ENCODE data around the gene IL10RA. TPM values are rescaled to one million over a fixed set of nuclear protein-coding genes. Genes with fewer than 3 reads are reported as not detected.

Gene IL10RA
- total RNA-seq (4.8 TPM), polyA plus RNA-seq (ENCODE audit: insufficient read depth in 1 of 8, insufficient read length in 8 of 8, low replicate concordance in 1 of 8) (1 to 10 TPM; 2.9 to 7.8 (median 4.2) TPM)
- long read RNA-seq, donor 1: 0 reads
- long read RNA-seq, donor 2: 0 reads
- long read RNA-seq, donor 3, full-length matches to known transcripts: 2 of 2 reads
- long read RNA-seq, donor 3, partial matches to known transcripts: 0 of 2 reads
- long read RNA-seq, donor 3, other reads (novel, unspliced or antisense): 0 of 2 reads
- long read RNA-seq, donor 4, partial matches to known transcripts: 0 of 1 reads
- long read RNA-seq, donor 4, other reads (novel, unspliced or antisense): 0 of 1 reads
- long read RNA-seq, donor 5, partial matches to known transcripts: 0 of 1 reads
- long read RNA-seq, donor 5, other reads (novel, unspliced or antisense): 0 of 1 reads
- long read RNA-seq, donor 6, partial matches to known transcripts: 0 of 2 reads
- long read RNA-seq, donor 6, other reads (novel, unspliced or antisense): 0 of 2 reads
- long read RNA-seq, donor 7: 0 reads
- long read RNA-seq, donor 8: 0 reads
- long read RNA-seq, donor 9: 0 reads
- long read RNA-seq, donor 10, partial matches to known transcripts: 0 of 1 reads
- long read RNA-seq, donor 10, other reads (novel, unspliced or antisense): 0 of 1 reads
- long read RNA-seq, donor 11: 0 reads

DNA sequence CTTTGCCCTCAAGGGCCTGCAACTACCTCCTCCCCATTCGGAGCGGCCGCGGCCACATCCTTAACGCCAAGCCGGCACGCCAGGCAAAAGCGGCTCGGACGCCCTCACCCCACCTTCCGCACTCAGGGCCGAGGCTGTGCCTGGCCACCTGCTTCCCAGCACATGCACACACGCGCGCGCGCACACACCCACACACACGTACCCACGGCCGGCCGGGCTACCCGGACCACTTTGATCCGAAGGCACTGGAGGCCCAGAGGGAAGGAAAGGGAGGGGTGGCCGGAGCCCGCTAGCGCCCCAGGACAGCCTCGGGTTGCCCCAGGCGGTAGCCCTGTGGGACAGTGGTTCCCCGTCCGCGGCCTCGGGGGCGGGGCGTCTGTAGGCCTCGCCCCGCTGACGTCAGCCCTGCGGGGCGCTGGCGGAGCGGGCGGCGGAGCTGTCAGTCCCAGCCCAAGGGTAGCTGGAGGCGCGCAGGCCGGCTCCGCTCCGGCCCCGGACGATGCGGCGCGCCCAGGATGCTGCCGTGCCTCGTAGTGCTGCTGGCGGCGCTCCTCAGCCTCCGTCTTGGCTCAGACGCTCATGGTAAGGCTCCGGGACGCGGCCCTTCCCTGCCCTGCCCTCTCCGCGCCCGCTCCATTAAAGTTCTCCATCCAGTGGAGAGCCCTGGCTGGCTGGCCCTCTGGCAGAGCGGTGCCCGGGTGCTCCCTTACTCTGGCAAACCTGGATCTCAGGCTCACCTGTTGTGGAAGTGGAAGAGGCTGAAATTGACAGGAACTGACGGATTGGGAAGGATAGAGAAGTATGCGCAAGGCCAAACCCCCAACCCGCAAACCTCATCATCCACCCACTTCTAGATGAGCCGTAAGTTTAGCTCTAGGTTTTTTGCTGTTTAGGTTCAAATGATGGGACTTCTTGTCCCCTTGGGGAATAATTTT is at the start of gene IL10RA:
TSS of gene IL10RA (plus strand) at position 442 of the 935 bp plus-strand sequence. CDS start at position 516, 74 bp downstream.
- Histone ChIP-seq H3K4me1 (ENCODE audit: control insufficient read depth, insufficient read depth, low read length) (peaks cover 9% of the 10 kb centered on the region), H3K36me3 (ENCODE audit: control insufficient read depth, insufficient read depth, low read length) (no peaks in the 10 kb centered on the region), H3K4me3 (ENCODE audit: low read length) (peak within 1 kb of the TSS; percentile 50), H3K9me3 (replicated peaks; ENCODE audit: control insufficient read depth, low read depth, low read length) (no peaks in the 10 kb centered on the region), H3K27ac (ENCODE audit: low read length) (peak within 1 kb of the TSS; percentile 77), H3K27me3 (ENCODE audit: control insufficient read depth, insufficient read depth, low read length) (peaks cover 38% of the 10 kb centered on the region)
- under 1% methylated on average over 50 of the region's 71 CpGs for WGBS (ENCODE audit: insufficient coverage)
- DNase-seq: peak; percentile 82

DNA sequence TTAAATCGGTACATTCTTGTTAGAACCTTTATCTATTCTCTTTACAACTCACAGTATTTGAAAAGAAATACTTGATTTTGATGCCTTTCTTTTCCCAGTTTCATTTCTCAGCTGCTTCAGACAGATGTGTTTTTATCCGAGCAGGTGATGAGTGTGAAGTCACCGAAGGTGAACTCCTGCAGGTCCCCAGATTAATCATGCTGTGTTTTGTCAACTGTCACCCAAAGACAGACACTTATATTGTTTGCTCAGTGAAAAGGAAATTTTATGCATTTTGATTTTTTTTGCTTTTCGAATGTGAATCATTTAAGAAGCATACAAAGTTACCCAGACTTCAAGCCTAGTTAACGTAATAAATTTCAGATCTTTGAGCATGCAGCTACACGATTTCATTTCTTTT is 49.2 kb upstream of the IL10RA start:
- DNase-seq: no peak
- no peak overlapping the region for H3K4me3 ChIP-seq (ENCODE audit: low read length)
- no peaks in the 10 kb centered on the region for H3K36me3 ChIP-seq (ENCODE audit: control insufficient read depth, insufficient read depth, low read length)
- no peaks in the 10 kb centered on the region for H3K27me3 ChIP-seq (ENCODE audit: control insufficient read depth, insufficient read depth, low read length)
- H3K9me3 ChIP-seq (replicated peaks; ENCODE audit: control insufficient read depth, low read depth, low read length): no peaks in the 10 kb centered on the region
- H3K4me1 ChIP-seq (ENCODE audit: control insufficient read depth, insufficient read depth, low read length): peaks cover 18% of the 10 kb centered on the region
- no peak overlapping the region for H3K27ac ChIP-seq (ENCODE audit: low read length)
- WGBS (ENCODE audit: insufficient coverage): no CpG with 5 or more reads among the region's 6 CpGs

DNA sequence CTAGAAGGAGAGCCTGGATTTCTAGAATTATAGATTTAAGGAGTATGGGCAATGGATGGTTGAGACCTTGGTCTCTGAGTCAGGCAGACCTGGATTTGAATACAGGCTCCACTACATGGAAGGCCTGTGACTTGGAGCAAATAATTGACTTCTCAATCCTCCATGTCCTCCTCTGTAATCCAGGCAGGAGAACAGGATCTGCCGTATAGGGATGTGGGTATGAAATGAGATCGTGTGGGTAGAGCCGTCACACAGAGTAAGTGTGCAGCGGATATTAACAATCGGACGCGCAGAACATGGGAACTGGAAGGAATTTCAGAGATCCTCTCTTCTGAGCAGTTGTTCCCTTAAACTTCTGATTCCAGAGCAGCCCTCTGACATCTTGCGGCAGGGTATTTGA is 45.5 kb upstream of the IL10RA start:
- Histone ChIP-seq H3K27ac (ENCODE audit: low read length) (no peak overlapping the region), H3K4me1 (ENCODE audit: control insufficient read depth, insufficient read depth, low read length) (no peaks in the 10 kb centered on the region), H3K27me3 (ENCODE audit: control insufficient read depth, insufficient read depth, low read length) (no peaks in the 10 kb centered on the region), H3K4me3 (ENCODE audit: low read length) (no peak overlapping the region), H3K36me3 (ENCODE audit: control insufficient read depth, insufficient read depth, low read length) (no peaks in the 10 kb centered on the region), H3K9me3 (replicated peaks; ENCODE audit: control insufficient read depth, low read depth, low read length) (peaks cover 4% of the 10 kb centered on the region)
- DNase-seq: no peak
- WGBS (ENCODE audit: insufficient coverage): 92% methylated on average over 7 of the region's 8 CpGs

DNA sequence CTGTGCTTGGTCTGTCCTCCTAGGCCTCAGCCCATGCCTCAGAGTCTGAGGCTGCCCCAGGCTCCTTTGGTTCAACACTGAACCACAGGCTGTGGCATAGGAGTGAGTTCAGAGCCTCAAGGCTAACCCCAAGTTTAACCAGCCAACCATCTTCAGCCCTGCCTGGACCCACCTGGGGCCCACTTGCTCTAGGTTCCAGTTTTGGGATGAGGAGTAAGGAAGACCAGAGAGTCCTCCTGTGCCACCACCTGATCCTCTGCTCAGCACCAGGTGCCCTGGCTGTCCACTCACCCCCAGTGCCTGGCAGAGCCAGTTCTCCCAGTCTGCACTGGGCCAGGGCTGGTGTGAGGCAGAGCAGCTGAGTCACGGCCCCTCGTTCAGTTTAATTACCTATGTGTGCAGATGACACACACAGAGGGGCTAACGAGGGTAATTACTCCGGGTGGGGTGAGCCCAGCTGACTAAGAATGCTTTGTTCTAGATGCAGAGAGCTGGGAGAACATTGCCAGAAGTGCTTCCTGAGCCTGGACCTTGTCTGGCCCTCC is 45.0 kb upstream of the IL10RA start:
- Histone ChIP-seq H3K9me3 (replicated peaks; ENCODE audit: control insufficient read depth, low read depth, low read length) (peaks cover 4% of the 10 kb centered on the region), H3K36me3 (ENCODE audit: control insufficient read depth, insufficient read depth, low read length) (no peaks in the 10 kb centered on the region), H3K27ac (ENCODE audit: low read length) (no peak overlapping the region), H3K4me3 (ENCODE audit: low read length) (no peak overlapping the region), H3K27me3 (ENCODE audit: control insufficient read depth, insufficient read depth, low read length) (no peaks in the 10 kb centered on the region), H3K4me1 (ENCODE audit: control insufficient read depth, insufficient read depth, low read length) (no peaks in the 10 kb centered on the region)
- no peak for DNase-seq
- WGBS (ENCODE audit: insufficient coverage): 65% methylated on average over 2 of the region's 4 CpGs

DNA sequence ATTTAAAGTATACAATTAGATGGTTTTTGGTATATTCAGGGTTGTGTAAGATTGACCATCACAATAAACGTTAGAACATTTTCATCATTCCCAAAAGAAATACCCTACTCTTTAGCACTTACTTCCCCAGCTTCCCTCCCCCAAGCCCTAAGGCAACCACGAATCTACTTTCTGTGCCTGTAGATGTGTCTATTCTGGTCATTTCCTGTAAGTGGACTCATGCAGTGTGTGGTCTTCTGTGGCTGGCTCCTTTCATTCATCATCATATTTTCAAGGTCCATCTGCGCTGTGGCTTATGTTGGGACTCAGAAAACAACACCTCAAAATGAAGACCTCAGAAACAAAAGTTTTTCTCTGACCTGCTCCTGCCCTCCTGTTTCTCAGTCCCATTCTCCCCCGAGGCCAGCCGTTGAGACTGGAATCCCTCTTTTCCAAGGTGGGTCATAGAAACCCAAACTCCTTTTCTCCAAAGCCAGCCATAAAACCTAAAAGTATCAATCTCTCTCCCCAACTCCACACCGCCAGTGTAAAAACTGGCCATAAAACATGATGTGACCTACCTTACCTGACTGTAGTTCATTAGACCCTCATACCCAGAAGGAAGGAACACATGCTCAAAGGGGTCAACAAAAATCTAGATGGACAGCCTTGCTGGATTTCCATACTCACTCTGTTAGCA is 44.1 kb upstream of the IL10RA start:
- DNase-seq: no peak
- Histone ChIP-seq H3K4me1 (ENCODE audit: control insufficient read depth, insufficient read depth, low read length) (peaks cover 7% of the 10 kb centered on the region), H3K27me3 (ENCODE audit: control insufficient read depth, insufficient read depth, low read length) (no peaks in the 10 kb centered on the region), H3K36me3 (ENCODE audit: control insufficient read depth, insufficient read depth, low read length) (no peaks in the 10 kb centered on the region), H3K27ac (ENCODE audit: low read length) (no peak overlapping the region), H3K4me3 (ENCODE audit: low read length) (no peak overlapping the region), H3K9me3 (replicated peaks; ENCODE audit: control insufficient read depth, low read depth, low read length) (peaks cover 4% of the 10 kb centered on the region)
- WGBS (ENCODE audit: insufficient coverage): 78% methylated on average over 5 of the region's 6 CpGs

DNA sequence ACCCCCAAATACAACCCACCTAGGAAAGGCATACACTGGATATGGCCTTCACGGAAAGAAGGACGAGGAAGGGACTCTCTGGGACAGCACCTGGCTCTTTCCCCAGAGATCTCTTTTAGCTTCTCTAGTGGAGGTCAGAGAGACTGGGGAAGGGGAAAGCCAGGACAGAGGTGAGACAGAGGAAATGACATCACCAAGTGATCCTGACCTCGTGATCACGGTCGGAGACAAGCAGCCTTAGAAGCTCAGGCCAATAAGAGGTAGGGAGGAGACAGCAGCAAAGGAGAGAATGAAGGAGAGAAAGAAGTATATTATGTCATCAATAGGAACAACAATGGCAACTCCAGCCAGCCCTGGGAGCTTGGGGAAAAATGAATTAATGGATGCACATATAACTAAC is 41.6 kb upstream of the IL10RA start:
- no peak for DNase-seq
- Histone ChIP-seq H3K27me3 (ENCODE audit: control insufficient read depth, insufficient read depth, low read length) (peaks cover 2% of the 10 kb centered on the region), H3K36me3 (ENCODE audit: control insufficient read depth, insufficient read depth, low read length) (no peaks in the 10 kb centered on the region), H3K4me1 (ENCODE audit: control insufficient read depth, insufficient read depth, low read length) (peaks cover 9% of the 10 kb centered on the region), H3K4me3 (ENCODE audit: low read length) (no peak overlapping the region), H3K9me3 (replicated peaks; ENCODE audit: control insufficient read depth, low read depth, low read length) (peaks cover 4% of the 10 kb centered on the region), H3K27ac (ENCODE audit: low read length) (no peak overlapping the region)
- 60% methylated on average over 3 of the region's 5 CpGs for WGBS (ENCODE audit: insufficient coverage)

DNA sequence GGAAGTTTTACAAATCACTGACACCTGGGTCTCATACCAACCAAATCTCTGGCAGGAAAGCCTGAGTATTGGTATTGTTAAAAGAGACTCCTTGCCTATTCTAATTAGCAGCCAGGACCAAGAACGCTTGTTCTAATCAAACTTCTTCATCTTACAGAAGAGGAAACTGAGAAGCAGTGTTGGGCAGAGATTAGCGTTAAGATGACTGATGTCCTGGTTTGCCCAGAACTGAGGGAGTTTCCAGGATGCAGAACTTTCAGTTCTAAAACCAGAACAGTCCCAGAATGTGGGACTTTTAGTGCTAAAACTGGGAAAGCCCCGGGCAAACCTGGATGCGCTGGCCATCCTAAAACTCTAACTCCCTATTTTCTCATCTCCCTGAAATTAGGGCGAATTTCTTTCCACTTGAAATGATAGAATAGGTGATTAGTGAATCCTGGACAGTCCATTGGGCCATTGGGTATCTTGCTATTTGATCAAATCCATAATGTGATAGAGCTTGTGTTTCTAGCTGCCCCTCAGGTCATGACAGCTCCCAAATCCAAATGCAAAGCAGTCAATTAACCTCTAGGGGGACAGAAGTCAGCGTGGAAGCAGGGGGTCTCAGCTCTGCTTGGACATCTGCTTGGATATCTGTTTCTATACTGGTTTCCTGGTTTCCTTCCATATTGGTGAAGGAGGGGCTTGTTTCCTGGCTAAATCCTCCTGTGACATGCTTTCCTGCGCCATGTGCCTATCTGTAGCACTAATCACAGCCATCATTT is 41.0 kb upstream of the IL10RA start:
- peaks cover 2% of the 10 kb centered on the region for H3K27me3 ChIP-seq (ENCODE audit: control insufficient read depth, insufficient read depth, low read length)
- WGBS (ENCODE audit: insufficient coverage): 100% methylated on average over 1 of the region's 7 CpGs
- H3K9me3 ChIP-seq (replicated peaks; ENCODE audit: control insufficient read depth, low read depth, low read length): peaks cover 4% of the 10 kb centered on the region
- no peak for DNase-seq
- H3K4me3 ChIP-seq (ENCODE audit: low read length): no peak overlapping the region
- H3K4me1 ChIP-seq (ENCODE audit: control insufficient read depth, insufficient read depth, low read length): peaks cover 9% of the 10 kb centered on the region
- no peak overlapping the region for H3K27ac ChIP-seq (ENCODE audit: low read length)
- no peaks in the 10 kb centered on the region for H3K36me3 ChIP-seq (ENCODE audit: control insufficient read depth, insufficient read depth, low read length)

DNA sequence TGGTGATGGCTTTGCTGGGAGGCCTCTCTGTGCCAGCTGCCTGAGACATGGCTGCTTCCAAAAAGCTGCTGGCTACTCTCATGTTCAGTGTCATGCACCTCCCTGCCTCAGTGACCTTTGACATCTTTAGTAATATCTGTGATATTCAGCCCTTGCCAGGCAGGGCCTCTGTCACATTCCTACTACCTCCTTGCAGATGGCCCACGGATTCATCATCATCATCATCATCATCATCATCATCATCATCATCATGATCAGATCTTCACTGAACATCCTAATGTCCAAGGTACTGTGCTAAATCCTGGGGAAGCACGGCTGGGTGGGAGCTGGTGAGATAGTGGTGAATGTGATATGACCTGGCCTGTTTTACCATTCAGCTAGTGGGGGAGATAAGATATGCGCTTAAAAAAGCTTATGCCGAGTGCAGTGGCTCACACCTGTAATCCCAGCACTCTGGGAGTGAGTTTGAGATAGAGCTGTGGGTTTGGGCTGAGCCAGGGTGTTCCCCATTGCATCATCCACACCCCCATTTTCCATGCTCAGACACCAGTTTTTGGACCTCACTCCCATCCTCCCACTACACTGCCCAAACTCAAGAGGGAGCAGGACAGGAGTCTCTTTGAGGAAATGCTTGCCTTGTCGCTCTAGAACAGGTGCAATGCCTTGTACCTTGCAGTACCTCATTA is 39.9 kb upstream of the IL10RA start:
- 80% methylated on average over 1 of the region's 5 CpGs for WGBS (ENCODE audit: insufficient coverage)
- Histone ChIP-seq H3K27ac (ENCODE audit: low read length) (no peak overlapping the region), H3K4me1 (ENCODE audit: control insufficient read depth, insufficient read depth, low read length) (peaks cover 9% of the 10 kb centered on the region), H3K36me3 (ENCODE audit: control insufficient read depth, insufficient read depth, low read length) (no peaks in the 10 kb centered on the region), H3K27me3 (ENCODE audit: control insufficient read depth, insufficient read depth, low read length) (peaks cover 2% of the 10 kb centered on the region), H3K4me3 (ENCODE audit: low read length) (no peak overlapping the region), H3K9me3 (replicated peaks; ENCODE audit: control insufficient read depth, low read depth, low read length) (peaks cover 4% of the 10 kb centered on the region)
- DNase-seq: no peak
